Breast epithelium (tissue), 4 donors: Measurements from ENCODE around the gene REPIN1. TPM values are rescaled to one million over a fixed set of nuclear protein-coding genes. Genes with fewer than 3 reads are reported as not detected.

Source experiments
- DNase-seq, 2 donors: peaks; one replicate each; pipeline ENCODE4 v3.0.0-alpha.2; 2019; ENCODE audit warnings: low spot score in 2 of 2
- H3K27ac ChIP-seq, 2 donors: fragments of 200-600 bp; sonication (generic) in 1 of 2; one replicate each; pipeline ENCODE4 v1.5.1; 2016 to 2019; ENCODE audit warnings: mild to moderate bottlenecking in 1 of 2
- H3K27me3 ChIP-seq, 2 donors: fragments of 200-600 bp; sonication (generic) in 1 of 2; one replicate each; pipeline versions ENCODE4 v1.5.1 to v1.6.0; 2017 to 2019; ENCODE audit warnings: control low read depth in 1 of 2, mild to moderate bottlenecking in 1 of 2
- H3K36me3 ChIP-seq: fragments of 200-600 bp; one replicate; pipeline ENCODE4 v1.5.1; 2019
- H3K4me1 ChIP-seq, 2 donors: fragments of 200-600 bp; sonication (generic); one replicate each; pipeline ENCODE4 v1.5.1; 2016 to 2019; ENCODE audit warnings: control low read depth in 1 of 2
- H3K4me3 ChIP-seq, 3 donors: fragments of 200-600 bp; sonication (generic); 1 replicate in 2 of 3; 2 replicates in 1 of 3; pipeline ENCODE4 v1.5.1; 2016 to 2019; ENCODE audit warnings: mild to moderate bottlenecking in 3 of 3, moderate library complexity in 2 of 3
- H3K9me3 ChIP-seq, 2 donors: fragments of 200-600 bp; sonication (generic) in 1 of 2; one replicate each; pipeline ENCODE4 v1.5.1; 2016 to 2019; ENCODE audit warnings: control low read depth in 1 of 2
- POLR2A ChIP-seq: fragments of 450-650 bp; IDR thresholded peaks from one replicate; pipeline ENCODE4 v1.6.1; 2016; ENCODE audit warnings: antibody characterized with exemption, mild to moderate bottlenecking, moderate library complexity
- POLR2AphosphoS5 ChIP-seq, 3 donors: sonication (generic); formaldehyde crosslinking; IDR thresholded peaks; one replicate each; pipeline ENCODE4 v1.6.1; 2017; ENCODE audit warnings: antibody characterized with exemption in 3 of 3
- intact Hi-C: fragments of 100-400 bp; cut with DNase I; formaldehyde crosslinking; loops from one replicate; pipeline ENCODE4 v1.15.1; 2023; ENCODE audit warnings: low total_unique reads
- total RNA-seq, 3 donors: library from RNA; depleted of rRNA; stranded (reverse); fragments of >200 nt; gene quantifications; one replicate each; pipeline ENCODE4 v1.1.0, GENCODE V29; 2016
- TF ChIP-seq, protein P1 (sequence below), 3 donors: fragments of 450-650 bp; IDR thresholded peaks; one replicate each; pipeline ENCODE4 v1.5.1; 2016 to 2017; ENCODE audit warnings: antibody characterized with exemption in 3 of 3, mild to moderate bottlenecking in 3 of 3, moderate library complexity in 3 of 3

Gene REPIN1
- total RNA-seq, 3 donors from 2014 or later, result 43.7 to 70.8 (median 68.2) TPM

DNA sequence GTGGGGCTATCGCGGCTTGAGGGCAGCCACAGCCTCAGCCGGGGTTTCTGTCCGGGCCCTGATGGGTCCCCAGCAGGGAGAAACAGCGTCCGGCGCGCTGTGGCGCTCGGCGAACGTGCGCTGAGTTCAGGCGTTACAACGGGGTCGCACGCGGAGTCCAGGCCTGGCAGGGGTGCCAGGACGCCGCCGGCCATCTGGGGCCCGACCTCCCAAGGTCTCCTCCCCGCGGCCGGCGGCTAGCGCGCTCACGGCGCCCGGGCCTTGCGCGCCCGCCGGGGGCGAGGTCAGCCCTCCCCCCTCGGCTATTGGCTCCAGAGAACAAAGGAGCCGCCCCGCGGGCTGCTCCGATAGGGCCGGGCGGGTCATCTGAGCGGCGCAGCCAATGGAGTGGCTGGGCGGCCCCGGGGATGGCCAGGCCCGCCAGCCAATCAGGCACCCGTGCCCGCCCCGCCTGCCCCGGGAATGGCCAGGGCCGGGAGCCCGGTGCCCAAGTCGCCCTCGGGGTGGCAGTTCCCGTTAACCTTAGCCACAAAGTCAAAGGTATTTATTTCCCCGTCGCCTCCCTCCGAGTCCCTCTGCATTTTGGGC, 10.3 kb downstream of the REPIN1 start, which contains the start of gene ZNF775:
ZNF775 (plus strand) TSS at position 478 of the 588 bp plus-strand sequence. CDS start 9,141 bp downstream, outside the sequence.
- Histone ChIP-seq H3K4me1 (peaks cover 0 to 11% of the 10 kb centered on the region in 2 donors), H3K36me3 (no peaks in the 10 kb centered on the region), H3K4me3 (peak within 1 kb of the TSS; percentile 89 to 93 (median 91)), H3K27ac (peak within 1 kb of the TSS; percentile 93 to 96), H3K9me3 (no peaks in the 10 kb centered on the region), H3K27me3 (no peaks in the 10 kb centered on the region)
- intact Hi-C loops, result no loop called here
- TF ChIP-seq POLR2A (peak; percentile 66), POLR2AphosphoS5 (IDR thresholded peaks at IDR 0.05) (peak; percentile 77 to 79 (median 77))
- TF ChIP-seq, protein P1, sequence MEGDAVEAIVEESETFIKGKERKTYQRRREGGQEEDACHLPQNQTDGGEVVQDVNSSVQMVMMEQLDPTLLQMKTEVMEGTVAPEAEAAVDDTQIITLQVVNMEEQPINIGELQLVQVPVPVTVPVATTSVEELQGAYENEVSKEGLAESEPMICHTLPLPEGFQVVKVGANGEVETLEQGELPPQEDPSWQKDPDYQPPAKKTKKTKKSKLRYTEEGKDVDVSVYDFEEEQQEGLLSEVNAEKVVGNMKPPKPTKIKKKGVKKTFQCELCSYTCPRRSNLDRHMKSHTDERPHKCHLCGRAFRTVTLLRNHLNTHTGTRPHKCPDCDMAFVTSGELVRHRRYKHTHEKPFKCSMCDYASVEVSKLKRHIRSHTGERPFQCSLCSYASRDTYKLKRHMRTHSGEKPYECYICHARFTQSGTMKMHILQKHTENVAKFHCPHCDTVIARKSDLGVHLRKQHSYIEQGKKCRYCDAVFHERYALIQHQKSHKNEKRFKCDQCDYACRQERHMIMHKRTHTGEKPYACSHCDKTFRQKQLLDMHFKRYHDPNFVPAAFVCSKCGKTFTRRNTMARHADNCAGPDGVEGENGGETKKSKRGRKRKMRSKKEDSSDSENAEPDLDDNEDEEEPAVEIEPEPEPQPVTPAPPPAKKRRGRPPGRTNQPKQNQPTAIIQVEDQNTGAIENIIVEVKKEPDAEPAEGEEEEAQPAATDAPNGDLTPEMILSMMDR (IDR thresholded peaks at IDR 0.05), result no peak
- DNase-seq, result peak; percentile 94 to 95

DNA sequence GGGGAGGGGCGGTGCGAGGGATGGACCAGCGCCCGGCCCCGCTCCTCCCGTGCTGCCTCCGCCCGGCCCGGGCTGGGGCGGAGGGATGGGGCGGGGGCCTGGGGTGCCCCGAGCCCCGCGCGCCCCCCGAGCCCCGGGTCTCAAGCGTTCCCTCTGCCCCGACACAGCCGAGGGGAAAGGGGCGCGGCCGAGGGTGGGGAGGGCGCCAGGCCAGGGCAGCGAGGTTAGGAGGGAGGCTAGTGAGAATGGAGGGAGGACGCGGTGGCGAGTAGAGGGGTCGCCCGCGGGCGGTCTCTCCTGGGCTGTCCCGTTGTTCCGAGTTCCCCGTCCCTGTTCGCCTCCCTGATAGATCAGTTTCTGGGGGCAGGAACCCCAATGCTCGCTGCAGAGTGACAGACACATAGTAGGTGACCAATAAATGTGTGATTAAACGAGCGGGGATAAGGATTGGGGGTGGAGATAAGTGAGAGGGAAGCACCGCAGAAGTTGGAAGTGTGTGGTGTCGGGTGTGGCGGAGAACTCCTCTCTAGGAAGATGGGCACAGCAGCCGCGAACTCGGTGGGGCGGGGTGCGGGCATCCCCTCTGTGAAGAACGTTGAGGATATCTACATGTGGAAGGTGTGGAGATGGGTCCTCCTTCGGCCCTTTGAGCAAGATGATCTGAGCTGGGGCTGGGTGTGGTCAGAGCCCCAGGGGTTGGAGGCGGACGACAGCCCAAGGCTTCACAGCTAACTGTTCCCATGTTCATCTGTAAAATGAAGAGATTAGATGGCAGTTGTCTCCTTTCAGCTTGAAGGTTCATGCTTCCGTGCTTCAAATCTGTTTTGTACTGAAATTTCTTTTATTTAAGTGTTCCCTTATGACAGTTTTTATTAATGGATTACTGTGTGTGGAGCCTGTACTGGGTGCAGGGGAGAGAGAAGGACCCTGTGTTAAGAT, 11.1 kb downstream of the REPIN1 start:
- H3K27ac ChIP-seq, result peak overlapping the region; percentile 93 to 96
- no peaks in the 10 kb centered on the region for H3K9me3 ChIP-seq
- DNase-seq, result no peak
- peak overlapping the region; percentile 89 to 93 (median 91) for H3K4me3 ChIP-seq
- H3K36me3 ChIP-seq, result no peaks in the 10 kb centered on the region
- no peak for TF ChIP-seq POLR2A
- TF ChIP-seq, protein P1 (IDR thresholded peaks at IDR 0.05), result no peak
- TF ChIP-seq POLR2AphosphoS5 (IDR thresholded peaks at IDR 0.05), result no peak
- H3K4me1 ChIP-seq, result peaks cover 0 to 11% of the 10 kb centered on the region in 2 donors
- no peaks in the 10 kb centered on the region for H3K27me3 ChIP-seq
- intact Hi-C loops, result no loop called here

DNA sequence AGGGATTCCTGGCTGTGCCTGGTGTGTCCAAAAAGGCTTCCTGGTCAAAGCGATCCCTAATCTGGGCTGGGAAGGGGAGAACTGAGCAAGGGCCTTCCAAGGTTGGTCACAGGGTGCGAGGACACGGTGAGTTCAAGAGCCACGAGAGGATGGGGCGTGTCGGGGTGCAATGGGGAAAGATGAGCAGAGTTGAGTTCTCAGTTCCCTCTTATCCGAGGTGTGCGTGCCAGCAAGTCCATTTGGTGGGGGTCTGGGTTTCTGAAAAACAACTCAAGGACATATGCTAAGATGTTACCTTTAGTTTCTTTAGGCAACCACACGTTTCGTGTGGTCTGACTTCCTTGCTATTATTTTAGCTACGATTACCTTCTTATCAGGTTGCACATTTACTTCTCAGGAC, 11.8 kb downstream of the REPIN1 start:
- Histone ChIP-seq H3K27ac (peak overlapping the region in 1 of 2 donors; percentile 13), H3K36me3 (no peaks in the 10 kb centered on the region), H3K27me3 (no peaks in the 10 kb centered on the region), H3K4me1 (peaks cover 0 to 11% of the 10 kb centered on the region in 2 donors), H3K9me3 (no peaks in the 10 kb centered on the region), H3K4me3 (peak overlapping the region in 1 of 3 donors; percentile 91)
- intact Hi-C loops, result no loop called here
- DNase-seq, result no peak
- no peak for TF ChIP-seq POLR2A
- TF ChIP-seq, protein P1 (IDR thresholded peaks at IDR 0.05), result no peak
- no peak for TF ChIP-seq POLR2AphosphoS5 (IDR thresholded peaks at IDR 0.05)

DNA sequence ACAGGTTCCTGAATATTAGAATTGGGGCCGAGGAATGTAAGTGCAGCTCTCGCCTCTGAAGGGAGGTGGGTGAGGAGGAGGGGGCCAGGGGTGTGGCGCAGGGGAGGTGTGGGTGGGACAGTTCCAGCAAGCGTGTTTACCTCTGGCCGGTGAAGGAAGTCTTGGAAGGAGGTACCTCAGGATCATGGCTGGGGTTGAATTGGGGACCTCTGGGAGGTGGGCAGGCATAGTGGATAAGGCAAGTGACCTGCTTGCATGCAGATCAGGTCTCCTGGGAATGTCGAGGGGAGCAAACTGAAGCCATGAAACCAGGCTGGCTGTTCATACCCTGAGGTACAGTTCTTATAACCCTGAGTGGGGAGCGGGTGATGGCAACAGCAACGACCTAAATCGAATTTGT, 12.5 kb downstream of the REPIN1 start:
- Histone ChIP-seq H3K36me3 (no peaks in the 10 kb centered on the region), H3K27ac (peak overlapping the region in 1 of 2 donors; percentile 54), H3K4me1 (peaks cover 0 to 11% of the 10 kb centered on the region in 2 donors), H3K9me3 (no peaks in the 10 kb centered on the region), H3K27me3 (no peaks in the 10 kb centered on the region), H3K4me3 (peak overlapping the region in 2 of 3 donors; percentile 21 to 32)
- DNase-seq, result no peak
- TF ChIP-seq POLR2A (no peak), POLR2AphosphoS5 (IDR thresholded peaks at IDR 0.05) (no peak)
- TF ChIP-seq, protein P1 (IDR thresholded peaks at IDR 0.05), result no peak
- intact Hi-C loops, result no loop called here

DNA sequence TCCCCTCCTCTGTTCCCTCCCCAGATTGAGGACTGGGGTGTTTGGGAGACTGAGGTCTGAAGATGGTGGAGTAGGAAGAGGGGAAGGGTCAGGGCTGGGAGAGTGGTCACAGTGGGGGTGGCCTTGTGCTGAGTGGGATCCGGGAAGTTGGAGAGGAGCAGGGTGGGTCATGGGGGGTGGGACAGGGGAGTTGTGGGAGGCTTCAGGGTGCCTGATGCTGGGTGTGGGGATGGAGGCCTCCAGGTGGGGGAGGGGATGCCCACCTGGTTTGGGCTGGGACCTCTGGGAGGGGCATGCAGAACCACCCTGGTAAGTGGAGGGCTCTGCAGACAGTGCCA, 13.1 kb downstream of the REPIN1 start:
- no peaks in the 10 kb centered on the region for H3K27me3 ChIP-seq
- no peaks in the 10 kb centered on the region for H3K36me3 ChIP-seq
- H3K4me3 ChIP-seq, result peak overlapping the region in 2 of 3 donors; percentile 29 to 32
- intact Hi-C loops, result no loop called here
- TF ChIP-seq POLR2AphosphoS5 (IDR thresholded peaks at IDR 0.05) (no peak), POLR2A (no peak)
- TF ChIP-seq, protein P1 (IDR thresholded peaks at IDR 0.05), result no peak
- peak overlapping the region in 1 of 2 donors; percentile 58 for H3K27ac ChIP-seq
- DNase-seq, result no peak
- peaks cover 0 to 11% of the 10 kb centered on the region in 2 donors for H3K4me1 ChIP-seq
- no peaks in the 10 kb centered on the region for H3K9me3 ChIP-seq
